ENCODE measurements around the gene ZDHHC11. TPM values are rescaled to one million over a fixed set of nuclear protein-coding genes. Genes with fewer than 3 reads are reported as not detected.
"Not testable (repeated sequence)": the region's sequence is repeated elsewhere in the genome, so short reads cannot be mapped to it uniquely, and the experiment has no call there.

The ZDHHC11 gene
- total and polyA plus RNA-seq, 5 experiments from 2014 or later, result 9.8 to 16.4 TPM; not detected in 3

DNA sequence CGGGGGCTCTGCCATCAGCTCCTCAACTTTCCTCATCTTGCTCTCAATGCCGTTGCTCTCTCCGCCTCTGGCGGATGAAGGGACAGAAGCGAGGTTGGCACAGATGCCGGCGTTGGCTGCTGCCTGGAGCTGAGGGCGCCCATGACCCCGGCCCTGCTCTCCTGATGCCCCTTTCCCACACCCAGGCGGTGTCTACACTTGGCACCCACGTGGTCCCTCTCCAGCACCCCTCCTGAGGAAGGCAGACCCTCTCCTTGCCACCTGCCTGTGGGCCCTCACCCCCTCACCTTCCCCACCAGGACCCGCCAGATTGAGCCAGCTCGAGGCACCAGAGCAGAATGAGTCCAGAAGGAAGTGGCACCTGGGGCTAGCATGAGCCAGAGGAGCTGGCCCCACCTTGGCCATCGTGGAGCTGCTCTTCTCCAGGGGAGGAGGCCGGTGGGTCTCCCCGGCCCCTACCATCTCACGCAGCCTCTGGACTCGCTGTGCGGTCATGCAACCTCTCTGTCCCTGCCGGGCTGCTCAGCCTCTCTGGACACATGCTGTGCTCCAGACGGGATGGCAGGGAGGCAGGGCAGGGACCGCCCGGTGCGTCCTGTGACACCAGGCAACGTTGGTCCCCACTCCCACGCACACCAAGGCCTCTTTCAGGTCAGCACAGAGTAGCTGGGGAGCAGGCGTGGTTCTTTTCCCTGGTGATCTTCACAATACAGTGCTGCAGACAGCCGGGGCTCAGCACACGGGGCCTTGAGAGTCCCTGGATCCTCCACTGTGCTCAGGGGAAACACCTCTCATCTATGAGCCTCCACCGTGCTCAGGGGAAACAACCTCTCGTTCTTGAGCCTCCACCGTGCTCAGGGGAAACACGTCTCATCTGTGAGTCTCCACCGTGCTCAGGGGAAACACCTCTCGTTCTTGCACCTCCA is 4.8 kb downstream of the ZDHHC11 start:
- H3K27ac Mint-ChIP-seq, H3K36me3 Mint-ChIP-seq, DNase-seq, H3K4me1 Mint-ChIP-seq, H3K9me3 Mint-ChIP-seq, POLR2A ChIA-PET, H3K4me3 Mint-ChIP-seq, ATAC-seq: not testable (repeated sequence)
- H3K27me3 Mint-ChIP-seq, result peaks cover 0 to 24% (median 2%) of the 10 kb centered on the region in 5 donors

DNA sequence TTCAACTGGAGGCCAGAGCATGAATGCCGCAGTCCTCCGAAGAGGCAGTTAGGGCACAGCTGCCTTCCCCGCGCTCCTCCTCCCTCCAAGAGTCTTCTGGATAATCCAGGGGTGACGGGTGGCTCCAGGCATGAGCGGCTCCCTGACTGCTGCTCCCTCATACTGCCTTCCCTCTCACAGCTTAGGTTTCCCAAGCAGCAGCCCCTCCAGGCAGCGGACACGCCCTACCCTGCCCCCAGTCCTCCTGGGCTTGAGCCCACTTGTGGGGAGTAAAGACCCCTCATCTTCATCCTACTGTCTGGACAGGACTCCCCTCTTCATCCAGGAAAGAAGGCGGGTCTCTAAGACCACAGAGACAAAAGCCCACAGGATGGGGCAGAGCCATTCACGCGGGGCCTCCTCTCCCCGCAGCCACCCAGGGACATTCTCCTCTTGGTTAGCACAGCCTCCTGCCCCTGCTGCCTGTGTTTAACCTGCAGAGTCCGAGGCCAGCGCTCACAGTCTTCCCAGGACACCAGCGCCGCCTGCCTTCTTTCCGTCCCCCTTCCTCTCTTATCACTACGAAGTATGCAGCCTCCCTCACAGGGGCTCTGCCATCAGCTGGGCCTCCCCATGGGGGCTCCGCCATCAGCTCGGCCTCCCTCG is 5.6 kb downstream of the ZDHHC11 start:
- peak in 1 of 10 donors; percentile 16 for DNase-seq

DNA sequence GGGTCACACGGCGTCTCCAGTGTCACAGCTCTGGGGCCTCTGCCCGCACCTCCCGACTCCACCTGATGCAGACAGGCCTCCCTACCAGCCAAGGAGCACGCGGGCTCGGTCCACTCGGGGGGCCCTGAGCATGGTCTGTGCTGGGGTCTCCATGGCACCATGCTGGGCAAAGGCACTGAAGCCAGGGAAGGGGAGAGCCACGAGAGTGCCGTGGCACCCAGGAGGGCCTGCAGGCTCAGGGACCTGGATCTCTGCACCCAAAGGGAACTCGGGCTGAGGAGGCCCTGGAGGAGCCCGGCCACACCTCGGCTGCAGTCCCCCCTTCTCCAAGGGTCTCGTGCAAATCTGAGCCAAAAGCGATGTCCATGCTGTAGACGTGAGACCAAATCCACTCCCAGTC is 6.4 kb downstream of the ZDHHC11 start:
- DNase-seq, result peak in 1 of 10 donors; percentile 15
- H3K9me3 Mint-ChIP-seq, result not testable (repeated sequence)

More for the DNA sequence above, 5.6 kb downstream of the ZDHHC11 start:
- peaks cover 0 to 18% (median 2%) of the 10 kb centered on the region in 5 donors for H3K27me3 Mint-ChIP-seq
- H3K4me3 Mint-ChIP-seq, H3K4me1 Mint-ChIP-seq, H3K36me3 Mint-ChIP-seq, POLR2A ChIA-PET, ATAC-seq, H3K27ac Mint-ChIP-seq, H3K9me3 Mint-ChIP-seq: not testable (repeated sequence)

DNA sequence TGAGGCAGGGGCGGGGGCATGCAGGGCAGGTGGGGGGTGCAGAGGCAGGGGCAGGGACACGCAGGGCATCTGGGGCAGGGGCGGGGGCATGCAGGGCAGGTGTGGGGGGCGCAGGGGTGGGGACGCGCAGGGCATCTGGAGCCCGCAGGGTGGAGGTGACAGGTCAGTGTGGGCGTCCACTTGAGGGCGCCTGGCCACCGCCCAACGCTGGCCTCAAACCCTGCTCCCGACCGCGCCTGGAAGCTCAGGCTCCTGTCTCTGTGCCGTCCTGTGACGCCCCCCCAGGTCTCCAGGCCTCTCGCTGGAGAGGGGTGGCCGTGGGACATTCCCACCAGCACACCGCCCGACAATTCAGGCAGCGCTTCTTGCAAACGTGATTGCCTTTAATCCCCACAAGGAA is 6.9 kb downstream of the ZDHHC11 start:
- H3K4me1 Mint-ChIP-seq, H3K27ac Mint-ChIP-seq, H3K4me3 Mint-ChIP-seq, H3K9me3 Mint-ChIP-seq, H3K36me3 Mint-ChIP-seq, ATAC-seq, POLR2A ChIA-PET: not testable (repeated sequence)
- DNase-seq, result peak in 1 of 10 donors; percentile 15
- H3K27me3 Mint-ChIP-seq, result peaks cover 0 to 14% (median 2%) of the 10 kb centered on the region in 5 donors

More for the DNA sequence above, 6.4 kb downstream of the ZDHHC11 start:
- H3K27me3 Mint-ChIP-seq, result peaks cover 0 to 16% (median 2%) of the 10 kb centered on the region in 5 donors
- H3K4me1 Mint-ChIP-seq, POLR2A ChIA-PET, H3K27ac Mint-ChIP-seq, ATAC-seq, H3K4me3 Mint-ChIP-seq, H3K36me3 Mint-ChIP-seq: not testable (repeated sequence)

DNA sequence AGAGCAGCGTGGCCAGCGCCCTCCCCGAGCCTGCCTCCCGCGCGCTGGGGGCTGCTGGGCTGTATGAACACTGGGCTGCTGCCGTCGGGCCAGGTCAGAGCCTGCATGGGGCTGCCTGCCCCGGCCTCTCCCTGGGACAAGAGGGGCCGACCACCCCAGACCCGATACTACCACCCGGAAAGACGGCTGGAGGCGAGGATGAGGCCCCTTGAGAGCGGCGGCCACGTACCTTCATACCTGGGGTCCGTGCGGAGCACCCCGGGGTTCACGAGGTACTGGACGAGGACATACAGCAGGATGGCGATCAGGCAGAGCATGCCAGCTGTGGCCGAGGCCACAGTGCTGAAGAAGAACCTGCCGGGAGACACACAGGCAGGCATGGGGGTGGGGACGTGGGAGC is 7.4 kb downstream of the ZDHHC11 start:
- ATAC-seq, H3K4me3 Mint-ChIP-seq, H3K36me3 Mint-ChIP-seq, H3K27ac Mint-ChIP-seq, H3K9me3 Mint-ChIP-seq, POLR2A ChIA-PET, H3K4me1 Mint-ChIP-seq: not testable (repeated sequence)
- DNase-seq, result peak in 1 of 10 donors; percentile 16
- peaks cover 0 to 10% (median 2%) of the 10 kb centered on the region in 5 donors for H3K27me3 Mint-ChIP-seq

DNA sequence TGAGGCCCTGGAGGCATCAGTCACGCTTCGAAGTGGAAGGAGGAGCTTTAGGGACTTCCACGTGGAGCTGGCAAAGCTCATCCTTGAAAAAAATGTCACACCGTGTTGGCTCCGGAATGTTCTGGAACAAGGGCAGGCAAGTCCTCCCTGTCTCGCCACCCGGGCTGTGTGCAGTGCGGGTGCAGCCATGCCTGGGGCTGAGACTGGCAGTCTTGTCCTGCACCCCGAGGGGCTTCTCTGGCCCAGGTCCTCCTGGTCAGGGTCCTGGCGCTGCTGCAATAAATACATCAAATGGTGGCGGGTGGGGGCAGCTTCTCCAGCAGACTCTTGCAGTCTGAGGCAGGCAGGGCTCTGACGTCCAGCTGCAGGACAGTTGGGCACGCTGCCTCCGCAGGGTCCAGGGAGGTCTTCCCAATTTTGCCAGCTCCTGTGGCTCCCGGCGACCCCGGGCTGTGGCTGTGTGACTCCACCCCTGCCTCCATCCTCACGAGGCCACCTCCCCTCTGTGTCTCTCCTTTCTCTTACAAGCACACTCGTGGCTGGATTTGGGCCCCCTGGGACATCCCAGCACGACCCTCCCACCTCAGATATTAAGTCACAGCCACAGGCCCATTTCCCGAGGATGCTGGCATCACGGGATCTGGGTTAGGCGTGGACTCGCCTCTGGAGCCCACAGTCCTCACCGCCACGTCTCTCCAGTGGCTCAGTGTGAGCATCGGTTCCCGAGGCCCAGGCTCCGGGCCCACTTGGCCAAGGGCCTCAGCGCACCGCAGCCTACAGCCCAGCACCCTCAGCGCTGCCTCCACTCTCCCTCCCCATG is 8.2 kb downstream of the ZDHHC11 start:
- ATAC-seq, H3K9me3 Mint-ChIP-seq, H3K4me1 Mint-ChIP-seq, POLR2A ChIA-PET, DNase-seq, H3K27ac Mint-ChIP-seq, H3K36me3 Mint-ChIP-seq, H3K4me3 Mint-ChIP-seq: not testable (repeated sequence)
- H3K27me3 Mint-ChIP-seq, result peaks cover 0 to 10% (median 2%) of the 10 kb centered on the region in 5 donors

DNA sequence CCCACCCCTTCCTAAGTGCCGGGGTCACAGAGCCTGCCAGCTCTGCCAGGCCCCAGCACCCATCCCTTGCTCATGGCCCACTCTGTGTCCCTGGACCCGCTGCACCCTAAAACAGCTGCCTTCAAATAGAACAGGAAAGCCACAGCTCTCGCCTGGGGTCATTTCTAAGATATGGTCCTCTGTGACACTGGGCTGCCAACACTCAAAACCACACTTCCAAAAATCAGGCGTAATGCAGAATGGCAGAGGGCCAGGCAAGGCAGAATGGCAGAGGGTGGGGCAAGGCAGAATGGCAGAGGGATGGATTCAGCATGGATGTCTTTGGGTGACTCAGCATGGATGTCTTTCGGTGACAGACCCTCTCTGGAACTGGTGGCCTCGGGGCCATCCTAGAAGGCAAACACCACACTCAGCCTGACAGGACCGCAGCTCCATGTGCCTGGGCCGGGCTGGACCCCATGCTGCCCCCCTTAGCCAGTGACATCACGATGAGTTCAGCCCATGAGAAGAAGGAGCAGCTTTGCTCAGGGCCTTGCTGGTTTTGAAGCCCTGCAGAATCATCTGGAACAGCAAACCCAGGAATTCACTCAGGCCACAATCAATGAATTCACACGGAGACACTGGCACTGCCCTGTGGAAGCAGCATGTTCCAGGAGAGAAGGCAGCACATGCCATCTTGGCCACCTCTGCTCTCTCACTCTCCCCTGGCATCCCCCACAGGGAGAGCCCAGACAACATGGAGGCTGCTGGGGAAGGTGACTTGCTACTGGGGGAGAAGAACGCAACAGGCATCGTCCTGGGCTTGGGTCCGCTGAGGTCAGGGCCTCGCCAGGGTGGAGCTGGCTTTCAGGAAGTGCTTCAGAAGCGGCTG is 9.0 kb downstream of the ZDHHC11 start:
- H3K9me3 Mint-ChIP-seq, H3K4me1 Mint-ChIP-seq, H3K36me3 Mint-ChIP-seq, H3K27me3 Mint-ChIP-seq, H3K4me3 Mint-ChIP-seq, H3K27ac Mint-ChIP-seq, ATAC-seq, POLR2A ChIA-PET: not testable (repeated sequence)
- peak in 2 of 10 donors; percentile 15 to 32 for DNase-seq

DNA sequence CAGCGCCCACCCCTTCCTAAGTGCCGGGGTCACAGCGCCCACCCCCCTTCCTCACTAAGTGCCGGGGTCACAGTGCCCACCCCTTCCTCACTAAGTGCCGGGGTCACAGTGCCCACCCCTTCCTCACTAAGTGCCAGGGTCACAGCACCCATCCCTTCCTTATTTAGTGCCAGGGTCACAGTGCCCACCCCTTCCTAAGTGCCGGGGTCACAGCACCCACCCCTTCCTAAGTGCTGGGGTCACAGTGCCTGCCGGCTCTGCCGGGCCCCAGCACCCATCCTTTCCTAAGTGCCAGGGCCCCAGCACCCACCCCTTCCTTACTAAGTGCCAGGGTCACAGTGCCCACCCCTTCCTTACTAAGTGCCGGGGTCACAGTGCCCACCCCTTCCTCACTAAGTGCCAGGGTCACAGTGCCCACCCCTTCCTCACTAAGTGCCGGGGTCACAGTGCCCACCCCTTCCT is 9.8 kb downstream of the ZDHHC11 start:
- DNase-seq, result peak in 1 of 10 donors; percentile 41
- H3K4me3 Mint-ChIP-seq, H3K4me1 Mint-ChIP-seq, H3K9me3 Mint-ChIP-seq, H3K27ac Mint-ChIP-seq, H3K36me3 Mint-ChIP-seq, POLR2A ChIA-PET, ATAC-seq, H3K27me3 Mint-ChIP-seq: not testable (repeated sequence)

DNA sequence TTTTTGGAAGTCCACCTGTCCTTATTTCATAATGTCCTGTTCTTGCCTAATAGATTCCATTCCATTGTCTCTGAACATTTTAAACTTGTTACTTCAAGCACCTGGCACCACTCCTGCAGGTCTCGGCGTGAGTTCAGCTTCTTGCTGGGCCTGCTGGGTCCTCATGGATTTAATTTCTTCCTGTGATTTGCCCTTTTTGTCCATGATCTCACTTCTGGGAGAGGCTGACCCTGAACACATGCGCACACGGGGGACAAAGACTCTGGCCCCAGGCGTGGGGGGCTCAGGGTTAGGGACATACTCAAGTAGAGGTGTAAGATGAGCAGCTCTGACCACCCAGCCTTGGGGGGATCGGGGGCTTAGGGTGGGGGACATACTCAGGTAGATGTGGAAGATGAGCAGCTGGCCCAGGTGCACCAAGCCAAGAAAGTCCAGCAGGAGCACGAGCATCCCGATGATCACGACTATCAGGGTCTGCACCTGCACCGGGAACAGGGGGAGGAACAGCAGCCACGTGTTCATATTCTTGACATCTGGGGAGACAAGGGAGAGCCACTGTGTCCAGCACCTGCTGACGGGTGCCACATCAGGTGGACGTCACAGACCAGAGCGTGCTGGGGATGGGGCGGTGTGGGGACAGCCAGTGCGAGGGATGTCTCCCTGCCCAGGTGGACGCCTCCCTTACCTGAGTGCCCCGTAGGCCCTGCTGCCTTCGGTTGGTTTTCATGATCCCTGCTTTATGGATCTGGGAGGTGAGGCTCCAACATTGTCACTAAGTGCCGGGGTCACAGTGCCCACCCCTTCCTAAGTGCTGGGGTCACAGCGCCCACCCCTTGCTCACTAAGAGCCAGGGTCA is 10.4 kb downstream of the ZDHHC11 start:
- H3K27me3 Mint-ChIP-seq, POLR2A ChIA-PET, ATAC-seq, H3K4me3 Mint-ChIP-seq, H3K4me1 Mint-ChIP-seq, DNase-seq, H3K36me3 Mint-ChIP-seq, H3K9me3 Mint-ChIP-seq: not testable (repeated sequence)
- H3K27ac Mint-ChIP-seq, result peak overlapping the region in 1 of 10 donors; percentile 50

DNA sequence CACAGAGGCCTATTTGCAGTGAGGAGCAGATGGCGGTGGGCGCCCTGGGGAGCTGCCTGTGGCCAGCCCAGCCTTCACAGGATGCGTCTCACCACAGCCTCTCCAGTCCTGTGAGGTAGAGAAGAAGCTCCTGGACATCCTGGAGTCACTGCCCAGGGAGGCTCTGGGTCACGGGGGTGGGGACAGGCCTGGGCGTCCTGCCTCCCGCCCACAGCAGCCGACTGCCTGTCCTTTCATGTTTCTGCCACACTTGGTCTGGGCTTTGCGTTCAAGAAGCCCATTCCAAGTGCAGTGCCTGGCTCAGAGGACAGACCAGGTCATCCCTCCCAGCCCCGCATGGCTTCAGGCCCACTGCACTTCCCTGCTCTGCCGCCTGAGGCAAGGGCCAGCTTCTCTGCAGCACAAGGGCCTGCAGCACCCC is 12.3 kb downstream of the ZDHHC11 start:
- H3K9me3 Mint-ChIP-seq, DNase-seq, H3K27ac Mint-ChIP-seq, H3K36me3 Mint-ChIP-seq, ATAC-seq, POLR2A ChIA-PET, H3K4me1 Mint-ChIP-seq, H3K27me3 Mint-ChIP-seq, H3K4me3 Mint-ChIP-seq: not testable (repeated sequence)

DNA sequence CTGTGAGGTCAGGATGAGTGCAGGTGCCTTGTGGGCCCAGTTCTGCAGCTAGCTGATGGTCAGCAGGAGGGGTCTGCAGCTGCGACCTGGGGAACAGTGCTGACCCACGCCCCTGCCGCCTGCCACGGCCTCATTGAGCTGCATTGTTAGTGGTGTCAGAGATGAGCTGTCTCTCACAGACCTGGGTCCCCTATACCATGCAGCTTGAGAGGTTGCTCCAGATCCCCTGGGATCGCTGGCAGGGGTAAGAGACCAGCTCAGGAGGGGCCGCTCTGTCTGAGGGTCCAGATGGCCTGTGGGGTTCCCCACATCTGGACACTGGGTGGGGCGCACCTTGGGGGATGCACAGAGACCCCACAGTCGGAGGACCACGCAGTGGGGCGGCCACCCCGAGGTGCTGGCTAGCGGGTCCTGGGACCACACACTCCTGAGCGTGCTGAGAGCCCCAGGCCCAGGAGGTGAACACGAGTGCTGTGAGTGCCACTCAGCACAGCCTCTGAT is 13.1 kb downstream of the ZDHHC11 start:
- ATAC-seq, DNase-seq, H3K27me3 Mint-ChIP-seq: not testable (repeated sequence)

More for the DNA sequence above, 13.1 kb downstream of the ZDHHC11 start:
- POLR2A ChIA-PET, H3K36me3 Mint-ChIP-seq, H3K4me1 Mint-ChIP-seq, H3K27ac Mint-ChIP-seq, H3K4me3 Mint-ChIP-seq, H3K9me3 Mint-ChIP-seq: not testable (repeated sequence)
